ENCODE results near the gene GRIN2D.

The GRIN2D gene

DNA sequence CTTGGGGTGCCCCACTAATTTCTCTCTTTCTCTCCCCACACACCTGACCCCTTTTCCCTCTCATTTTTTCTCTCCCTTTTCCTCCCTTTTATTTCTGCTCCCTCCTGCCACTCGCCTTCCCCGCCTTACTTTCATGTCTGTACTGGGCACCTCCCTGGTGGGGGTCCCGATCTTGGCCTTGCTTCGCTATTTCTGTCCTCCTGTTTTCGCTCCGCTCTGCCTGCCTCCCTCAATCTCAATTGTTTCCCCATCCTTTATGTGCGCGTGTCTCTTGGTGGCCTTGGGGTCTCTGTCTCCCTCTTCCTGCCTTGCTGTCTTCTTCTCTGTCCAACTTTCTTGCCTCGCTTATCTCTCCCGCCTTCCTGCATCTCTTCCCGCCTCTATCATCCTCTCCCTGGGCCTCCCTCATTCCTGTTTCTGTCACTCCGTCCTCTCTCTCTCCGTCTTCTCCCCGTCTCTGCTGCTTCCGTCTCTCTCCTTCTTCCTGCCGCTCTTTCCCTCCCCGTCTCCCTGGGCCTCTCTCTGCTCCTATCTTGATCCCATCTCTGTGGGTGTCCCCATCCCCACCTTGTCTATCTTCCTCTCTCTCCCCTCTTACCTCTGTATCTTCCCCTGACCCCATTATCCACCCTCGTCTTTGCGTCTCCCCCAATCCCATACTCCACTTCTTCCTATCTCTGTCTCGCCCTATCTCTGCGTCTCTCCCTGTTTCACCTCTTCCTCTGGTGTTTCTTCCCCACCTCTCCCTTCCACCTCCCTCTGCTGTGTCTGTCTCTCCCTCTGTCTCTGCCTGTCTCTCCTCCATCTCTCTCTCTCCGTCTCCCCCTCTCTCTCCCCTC lies 4.0 kb downstream of the GRIN2D start:
- DNase-seq (ENCODE audit: low read depth in 2 of 2, low spot score in 1 of 2), result no peak

- no peak for DNase-seq (ENCODE audit: low read depth in 2 of 2, low spot score in 1 of 2)
Measured at GRCh38 chr19:48398102-48398374, 4.6 kb downstream of the GRIN2D start.

DNA sequence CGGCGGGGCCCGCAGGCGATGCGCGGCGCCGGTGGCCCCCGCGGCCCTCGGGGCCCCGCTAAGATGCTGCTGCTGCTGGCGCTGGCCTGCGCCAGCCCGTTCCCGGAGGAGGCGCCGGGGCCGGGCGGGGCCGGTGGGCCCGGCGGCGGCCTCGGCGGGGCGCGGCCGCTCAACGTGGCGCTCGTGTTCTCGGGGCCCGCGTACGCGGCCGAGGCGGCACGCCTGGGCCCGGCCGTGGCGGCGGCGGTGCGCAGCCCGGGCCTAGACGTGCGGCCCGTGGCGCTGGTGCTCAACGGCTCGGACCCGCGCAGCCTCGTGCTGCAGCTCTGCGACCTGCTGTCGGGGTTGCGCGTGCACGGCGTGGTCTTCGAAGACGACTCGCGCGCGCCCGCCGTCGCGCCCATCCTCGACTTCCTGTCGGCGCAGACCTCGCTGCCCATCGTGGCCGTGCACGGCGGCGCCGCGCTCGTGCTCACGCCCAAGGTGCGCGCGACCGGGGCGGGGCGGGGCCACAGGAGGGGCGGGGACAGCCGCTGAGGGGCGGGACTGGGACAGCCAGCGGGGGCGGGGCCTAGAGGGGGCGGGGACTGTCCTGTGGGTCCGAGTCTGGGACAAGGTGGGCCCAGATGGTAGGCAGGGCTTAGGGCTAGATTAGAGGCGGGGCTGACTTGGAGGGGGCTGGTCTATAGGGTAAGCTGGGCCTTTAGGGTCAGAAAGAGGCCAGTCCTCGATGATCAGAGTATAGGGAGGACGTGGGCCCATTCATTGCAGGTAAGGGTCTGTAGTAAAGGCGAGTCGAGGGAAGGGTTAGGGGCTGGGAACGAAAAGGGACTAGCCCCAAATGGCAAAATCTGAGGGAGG lies 5.1 kb downstream of the GRIN2D start:
- peak; percentile 56 to 67 for DNase-seq (ENCODE audit: low read depth in 2 of 2, low spot score in 1 of 2)

- no peak for DNase-seq (ENCODE audit: low read depth in 2 of 2, low spot score in 1 of 2)
Measured at GRCh38 chr19:48400018-48400742, 6.7 kb downstream of the GRIN2D start.

- no peak for DNase-seq (ENCODE audit: low read depth in 2 of 2, low spot score in 1 of 2)
Measured at GRCh38 chr19:48401287-48401686, 7.8 kb downstream of the GRIN2D start.

GRCh38 chr19:48403606-48404005 lies 10.1 kb downstream of the GRIN2D start:
- DNase-seq (ENCODE audit: low read depth in 2 of 2, low spot score in 1 of 2), result no peak

DNA sequence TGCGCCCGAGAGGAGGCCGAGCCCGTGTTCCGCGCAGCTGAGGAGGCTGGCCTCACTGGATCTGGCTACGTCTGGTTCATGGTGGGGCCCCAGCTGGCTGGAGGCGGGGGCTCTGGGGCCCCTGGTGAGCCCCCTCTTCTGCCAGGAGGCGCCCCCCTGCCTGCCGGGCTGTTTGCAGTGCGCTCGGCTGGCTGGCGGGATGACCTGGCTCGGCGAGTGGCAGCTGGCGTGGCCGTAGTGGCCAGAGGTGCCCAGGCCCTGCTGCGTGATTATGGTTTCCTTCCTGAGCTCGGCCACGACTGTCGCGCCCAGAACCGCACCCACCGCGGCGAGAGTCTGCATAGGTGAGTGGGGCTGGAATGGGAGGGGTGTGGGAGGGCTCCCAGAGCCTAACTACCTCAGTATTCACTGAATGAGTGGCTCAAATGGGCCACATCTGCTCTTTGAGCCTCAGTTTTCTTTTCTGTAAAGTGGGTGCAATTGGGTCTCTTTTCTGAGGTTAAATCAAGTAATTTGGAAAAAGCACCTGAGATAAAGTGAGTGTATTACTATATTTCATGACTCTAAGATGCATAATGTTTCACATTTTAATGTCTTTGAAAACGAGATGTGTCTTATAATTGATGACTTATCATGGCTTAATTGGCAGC lies 11.7 kb downstream of the GRIN2D start:
- DNase-seq (ENCODE audit: low read depth in 2 of 2, low spot score in 1 of 2), result no peak

GRCh38 chr19:48405850-48406249 lies 12.4 kb downstream of the GRIN2D start:
- no peak for DNase-seq (ENCODE audit: low read depth in 2 of 2, low spot score in 1 of 2)

DNA sequence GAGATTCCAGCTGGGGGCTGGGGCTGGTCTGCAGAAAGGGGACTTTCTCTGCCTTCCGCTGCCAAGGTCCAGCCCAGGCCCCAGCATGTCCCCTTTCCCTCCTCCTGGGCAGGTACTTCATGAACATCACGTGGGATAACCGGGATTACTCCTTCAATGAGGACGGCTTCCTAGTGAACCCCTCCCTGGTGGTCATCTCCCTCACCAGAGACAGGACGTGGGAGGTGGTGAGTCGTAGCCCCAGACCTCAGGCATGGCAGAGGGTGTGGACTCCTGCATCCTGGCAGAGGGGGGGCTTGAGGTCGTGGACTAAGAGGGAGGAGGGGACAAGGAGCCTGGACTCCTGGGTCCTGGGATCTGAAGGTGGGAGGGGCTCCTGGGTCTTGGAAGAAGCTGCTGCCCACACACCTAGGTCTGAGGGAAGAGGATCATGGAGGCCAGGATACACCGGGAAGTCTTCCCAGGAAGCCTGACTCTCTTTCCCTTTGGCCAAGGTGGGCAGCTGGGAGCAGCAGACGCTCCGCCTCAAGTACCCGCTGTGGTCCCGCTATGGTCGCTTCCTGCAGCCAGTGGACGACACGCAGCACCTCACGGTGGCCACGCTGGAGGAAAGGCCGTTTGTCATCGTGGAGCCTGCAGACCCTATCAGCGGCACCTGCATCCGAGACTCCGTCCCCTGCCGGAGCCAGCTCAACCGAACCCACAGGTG lies 20.6 kb downstream of the GRIN2D start:
- no peak for DNase-seq (ENCODE audit: low read depth in 2 of 2, low spot score in 1 of 2)

- DNase-seq (ENCODE audit: low read depth in 2 of 2, low spot score in 1 of 2), result peak; percentile 40 to 45
Measured at GRCh38 chr19:48415395-48415794, 21.9 kb downstream of the GRIN2D start.

GRCh38 chr19:48415806-48416221 lies 22.3 kb downstream of the GRIN2D start:
- no peak for DNase-seq (ENCODE audit: low read depth in 2 of 2, low spot score in 1 of 2)

DNA sequence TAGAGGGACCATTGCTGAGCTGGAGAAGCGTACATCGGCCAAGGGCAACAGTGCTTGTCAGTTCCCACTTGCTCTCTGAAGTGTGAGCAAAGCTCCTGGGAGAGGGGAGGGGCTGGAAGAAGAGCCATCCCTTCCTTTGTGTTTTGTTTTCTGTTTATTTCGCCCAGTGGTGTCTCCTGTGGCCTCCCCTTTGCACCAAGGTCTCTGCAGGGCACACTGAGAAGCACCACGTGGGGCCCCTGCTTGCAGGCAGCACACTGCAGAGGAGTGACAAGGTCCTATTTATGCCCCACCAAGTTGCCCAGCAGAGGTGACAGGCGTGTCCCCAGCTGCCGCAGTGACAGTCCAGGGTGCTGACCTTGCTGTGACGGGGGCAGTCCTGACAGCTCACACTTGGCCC lies 24.0 kb downstream of the GRIN2D start:
- DNase-seq (ENCODE audit: low read depth in 2 of 2, low spot score in 1 of 2), result no peak

GRCh38 chr19:48418317-48419064 lies 25.0 kb downstream of the GRIN2D start:
- no peak for DNase-seq (ENCODE audit: low read depth in 2 of 2, low spot score in 1 of 2)

GRCh38 chr19:48419158-48419920 lies 25.9 kb downstream of the GRIN2D start:
- peak in 1 of 2 donors; percentile 62 for DNase-seq (ENCODE audit: low read depth in 2 of 2, low spot score in 1 of 2)

DNA sequence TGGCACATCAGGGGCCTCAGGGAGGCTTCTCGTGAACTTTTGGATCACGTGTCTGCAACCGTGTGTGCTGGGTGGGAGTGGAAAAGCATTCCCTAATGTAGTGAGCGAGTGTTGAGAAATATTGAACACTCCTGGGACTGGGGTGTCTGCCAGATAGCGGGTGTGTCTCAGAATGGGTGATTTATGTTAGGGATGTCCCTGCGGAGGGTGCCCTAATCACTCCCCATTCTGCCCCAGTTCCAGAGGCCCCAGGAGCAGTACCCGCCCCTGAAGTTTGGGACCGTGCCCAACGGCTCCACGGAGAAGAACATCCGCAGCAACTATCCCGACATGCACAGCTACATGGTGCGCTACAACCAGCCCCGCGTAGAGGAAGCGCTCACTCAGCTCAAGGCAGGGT lies 28.1 kb downstream of the GRIN2D start:
- DNase-seq (ENCODE audit: low read depth in 2 of 2, low spot score in 1 of 2), result no peak

DNA sequence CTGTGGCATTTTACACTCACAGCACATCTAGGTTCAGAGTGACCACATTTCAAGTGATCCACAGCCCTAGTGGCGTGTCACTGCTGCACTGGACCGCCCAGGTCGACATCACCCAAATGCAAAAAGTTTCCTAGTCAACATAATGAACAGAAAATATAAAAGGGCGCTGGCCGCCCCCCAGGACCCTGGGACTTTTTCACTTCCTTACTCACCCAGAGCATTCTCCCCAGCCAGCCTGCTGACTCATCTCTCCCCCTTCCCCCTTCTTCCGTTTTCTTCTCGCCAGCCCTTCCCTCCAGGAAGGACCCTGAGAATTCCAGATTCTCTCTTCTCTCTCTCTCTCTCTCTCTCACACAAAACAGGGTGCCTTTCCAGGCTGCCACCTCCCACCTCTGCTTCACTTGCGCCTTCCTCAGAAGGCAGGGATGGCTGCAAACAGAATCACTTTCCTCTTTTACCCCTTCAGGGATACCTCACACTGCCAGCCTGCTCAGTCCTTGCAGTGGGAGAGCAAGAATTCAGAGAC lies 31.3 kb downstream of the GRIN2D start:
- no peak for DNase-seq (ENCODE audit: low read depth in 2 of 2, low spot score in 1 of 2)

GRCh38 chr19:48428670-48429069 lies 35.2 kb downstream of the GRIN2D start:
- DNase-seq (ENCODE audit: low read depth in 2 of 2, low spot score in 1 of 2), result no peak

GRCh38 chr19:48433337-48433736 lies 39.9 kb downstream of the GRIN2D start:
- DNase-seq (ENCODE audit: low read depth in 2 of 2, low spot score in 1 of 2), result no peak

- no peak for DNase-seq (ENCODE audit: low read depth in 2 of 2, low spot score in 1 of 2)
Measured at GRCh38 chr19:48436586-48436985, 43.1 kb downstream of the GRIN2D start.

Measured in stimulated activated CD8-positive, alpha-beta memory T cell treated with anti-CD3 and anti-CD28 coated beads, Interleukin-4, amount 100 ng/mL, for 4 hours (primary cell).